ENCODE measurements around the gene EPPIN. TPM values are rescaled to one million over a fixed set of nuclear protein-coding genes. Genes with fewer than 3 reads are reported as not detected.

Gene EPPIN
- total and polyA plus RNA-seq, 10 donors: 0.10 TPM; not detected in 9

- intact Hi-C loops (cut with DNase I; ENCODE audit: low total_unique reads): no loop called here
- TF ChIP-seq POLR2AphosphoS5 (IDR thresholded peaks at IDR 0.05) (no peak), POLR2A (IDR thresholded peaks at IDR 0.05) (no peak), CTCF (IDR thresholded peaks at IDR 0.05 in 8 of 11, conservative IDR thresholded peaks at IDR 0.05 in 3 of 11) (no peak)
These were observed 8.9 kb downstream of the EPPIN start for GRCh38 chr20:45538209-45538799.

GRCh38 chr20:45527294-45527693 lies 19.9 kb downstream of the EPPIN start:
- Histone ChIP-seq H3K9me3 (no peaks in the 10 kb centered on the region), H3K27ac (no peak overlapping the region), H3K4me3 (no peak overlapping the region), H3K4me1 (no peaks in the 10 kb centered on the region), H3K27me3 (replicated peaks in 1 of 7) (peaks cover 0 to 45% (median 0%) of the 10 kb centered on the region in 7 donors), H3K36me3 (no peaks in the 10 kb centered on the region)
- intact Hi-C loops (cut with DNase I; ENCODE audit: low total_unique reads): no loop called here
- WGBS, 5 donors: 72 to 81% (median 78%) methylated on average over 4 of the region's 4 CpGs
- no peak for TF ChIP-seq POLR2A (IDR thresholded peaks at IDR 0.05)
- TF ChIP-seq CTCF (IDR thresholded peaks at IDR 0.05 in 8 of 11, conservative IDR thresholded peaks at IDR 0.05 in 3 of 11): no peak
- no peak for TF ChIP-seq POLR2AphosphoS5 (IDR thresholded peaks at IDR 0.05)
- DNase-seq: no peak

More at GRCh38 chr20:45538209-45538799, 8.9 kb downstream of the EPPIN start:
- Histone ChIP-seq H3K4me3 (no peak overlapping the region), H3K27me3 (replicated peaks in 1 of 7) (peaks cover 0 to 57% (median 5%) of the 10 kb centered on the region in 7 donors), H3K36me3 (no peaks in the 10 kb centered on the region), H3K27ac (no peak overlapping the region), H3K9me3 (no peaks in the 10 kb centered on the region), H3K4me1 (no peaks in the 10 kb centered on the region)
- 65 to 73% (median 68%) methylated on average over 7 of the region's 7 CpGs for WGBS, 5 donors
- no peak for DNase-seq

- Histone ChIP-seq H3K27me3 (replicated peaks in 1 of 7) (peaks cover 0 to 42% (median 0%) of the 10 kb centered on the region in 7 donors), H3K4me3 (no peak overlapping the region), H3K9me3 (no peaks in the 10 kb centered on the region), H3K27ac (no peak overlapping the region), H3K36me3 (no peaks in the 10 kb centered on the region), H3K4me1 (no peaks in the 10 kb centered on the region)
- TF ChIP-seq POLR2A (IDR thresholded peaks at IDR 0.05): no peak
- TF ChIP-seq POLR2AphosphoS5 (IDR thresholded peaks at IDR 0.05): no peak
- no peak for TF ChIP-seq CTCF (IDR thresholded peaks at IDR 0.05 in 8 of 11, conservative IDR thresholded peaks at IDR 0.05 in 3 of 11)
- WGBS, 5 donors: 55 to 71% (median 64%) methylated on average over 1 of the region's 1 CpG
- intact Hi-C loops (cut with DNase I; ENCODE audit: low total_unique reads): no loop called here
- no peak for DNase-seq
These were observed 23.4 kb downstream of the EPPIN start for GRCh38 chr20:45523821-45524220.

- WGBS, 5 donors: 39 to 71% (median 58%) methylated on average over 2 of the region's 2 CpGs
- H3K27ac ChIP-seq: no peak overlapping the region
- no peaks in the 10 kb centered on the region for H3K4me1 ChIP-seq
- H3K9me3 ChIP-seq: no peaks in the 10 kb centered on the region
- TF ChIP-seq POLR2A (IDR thresholded peaks at IDR 0.05) (no peak), CTCF (IDR thresholded peaks at IDR 0.05 in 8 of 11, conservative IDR thresholded peaks at IDR 0.05 in 3 of 11) (no peak), POLR2AphosphoS5 (IDR thresholded peaks at IDR 0.05) (no peak)
- H3K27me3 ChIP-seq (replicated peaks in 1 of 7): peaks cover 0 to 31% (median 0%) of the 10 kb centered on the region in 7 donors
- intact Hi-C loops (cut with DNase I; ENCODE audit: low total_unique reads): no loop called here
- no peaks in the 10 kb centered on the region for H3K36me3 ChIP-seq
- no peak for DNase-seq
- no peak overlapping the region for H3K4me3 ChIP-seq
These were observed 28.9 kb downstream of the EPPIN start for GRCh38 chr20:45518282-45518681.
